Fibroblast of pulmonary artery (primary cell): ENCODE data around the gene APEH.

Source experiments
- DNase-seq: peaks from one replicate; pipeline ENCODE4 v3.0.0-alpha.2; 2010; ENCODE audit warnings: low read depth
- H3K4me3 ChIP-seq: replicated peaks from 2 replicates; pipeline ENCODE4 v1.5.1; 2011; ENCODE audit warnings: low read depth, mild to moderate bottlenecking, control low read depth, low read length, moderate library complexity
- TF ChIP-seq, protein P1 (sequence below): IDR thresholded peaks from 2 replicates; pipeline ENCODE4 v1.5.1; 2011; ENCODE audit warnings: mild to moderate bottlenecking, control low read depth, low read length, inconsistent platforms; ENCODE audit errors: missing control alignments

APEH gene

GRCh38 chr3:49641921-49642707 is 32.0 kb upstream of the APEH start:
- no peak overlapping the region for H3K4me3 ChIP-seq
- DNase-seq, result no peak
- TF ChIP-seq, protein P1, sequence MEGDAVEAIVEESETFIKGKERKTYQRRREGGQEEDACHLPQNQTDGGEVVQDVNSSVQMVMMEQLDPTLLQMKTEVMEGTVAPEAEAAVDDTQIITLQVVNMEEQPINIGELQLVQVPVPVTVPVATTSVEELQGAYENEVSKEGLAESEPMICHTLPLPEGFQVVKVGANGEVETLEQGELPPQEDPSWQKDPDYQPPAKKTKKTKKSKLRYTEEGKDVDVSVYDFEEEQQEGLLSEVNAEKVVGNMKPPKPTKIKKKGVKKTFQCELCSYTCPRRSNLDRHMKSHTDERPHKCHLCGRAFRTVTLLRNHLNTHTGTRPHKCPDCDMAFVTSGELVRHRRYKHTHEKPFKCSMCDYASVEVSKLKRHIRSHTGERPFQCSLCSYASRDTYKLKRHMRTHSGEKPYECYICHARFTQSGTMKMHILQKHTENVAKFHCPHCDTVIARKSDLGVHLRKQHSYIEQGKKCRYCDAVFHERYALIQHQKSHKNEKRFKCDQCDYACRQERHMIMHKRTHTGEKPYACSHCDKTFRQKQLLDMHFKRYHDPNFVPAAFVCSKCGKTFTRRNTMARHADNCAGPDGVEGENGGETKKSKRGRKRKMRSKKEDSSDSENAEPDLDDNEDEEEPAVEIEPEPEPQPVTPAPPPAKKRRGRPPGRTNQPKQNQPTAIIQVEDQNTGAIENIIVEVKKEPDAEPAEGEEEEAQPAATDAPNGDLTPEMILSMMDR, result no peak

DNA sequence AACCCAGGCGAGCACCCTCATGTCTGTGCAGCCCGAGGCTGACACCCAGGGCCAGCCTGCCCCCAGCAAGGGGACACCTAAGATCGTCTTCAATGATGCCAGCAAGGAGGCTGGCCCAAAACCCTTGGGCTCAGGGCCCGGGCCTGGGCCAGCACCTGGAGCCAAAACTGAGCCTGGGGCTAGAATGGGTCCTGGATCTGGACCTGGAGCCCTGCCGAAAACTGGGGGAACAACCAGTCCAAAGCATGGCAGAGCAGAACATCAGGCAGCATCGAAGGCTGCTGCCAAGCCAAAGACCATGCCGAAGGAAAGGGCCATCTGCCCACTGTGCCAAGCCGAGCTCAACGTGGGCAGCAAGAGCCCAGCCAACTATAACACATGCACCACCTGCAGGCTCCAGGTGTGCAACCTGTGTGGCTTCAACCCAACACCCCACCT is 31.4 kb upstream of the APEH start:
- no peak overlapping the region for H3K4me3 ChIP-seq
- TF ChIP-seq, protein P1, result no peak
- no peak for DNase-seq

- H3K4me3 ChIP-seq, result no peak overlapping the region
- DNase-seq, result no peak
- TF ChIP-seq, protein P1, result no peak
These were observed 29.5 kb upstream of the APEH start for GRCh38 chr3:49644684-49645083.

GRCh38 chr3:49646236-49646635 is 27.9 kb upstream of the APEH start:
- no peak for DNase-seq
- TF ChIP-seq, protein P1, result no peak

DNA sequence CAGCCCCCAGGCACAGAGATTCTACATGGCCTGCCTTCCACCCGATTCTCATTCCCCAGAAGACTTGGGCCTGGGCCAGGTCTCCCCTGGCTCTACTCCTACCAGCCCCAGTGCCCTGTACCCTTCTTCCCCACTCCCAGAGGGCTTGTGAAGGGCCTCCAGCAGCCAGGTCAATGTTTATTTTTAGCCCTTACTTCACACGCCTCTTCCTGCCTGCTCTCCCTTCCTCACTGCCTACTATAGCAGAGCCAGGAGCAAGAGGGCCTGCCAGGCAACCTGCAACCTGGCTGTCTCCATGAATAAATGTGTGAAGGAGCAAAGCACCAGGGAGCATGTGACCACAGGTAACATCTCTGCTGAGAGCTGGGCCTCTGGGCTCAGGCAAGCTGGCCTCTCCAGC is 26.4 kb upstream of the APEH start:
- no peak for DNase-seq
- H3K4me3 ChIP-seq, result no peak overlapping the region
- TF ChIP-seq, protein P1, result no peak

More at GRCh38 chr3:49646236-49646635, 27.9 kb upstream of the APEH start:
- no peak overlapping the region for H3K4me3 ChIP-seq

GRCh38 chr3:49648354-49649019 is 25.7 kb upstream of the APEH start:
- TF ChIP-seq, protein P1, result no peak
- no peak for DNase-seq
- H3K4me3 ChIP-seq, result no peak overlapping the region

GRCh38 chr3:49649576-49649975 is 24.6 kb upstream of the APEH start:
- DNase-seq, result no peak
- TF ChIP-seq, protein P1, result no peak

More at GRCh38 chr3:49649576-49649975, 24.6 kb upstream of the APEH start:
- no peak overlapping the region for H3K4me3 ChIP-seq
